Vagina (tissue), 2 donors: ENCODE data around the gene GMNN. TPM values are rescaled to one million over a fixed set of nuclear protein-coding genes. Genes with fewer than 3 reads are reported as not detected.

ENCODE experiments used
- DNase-seq, 2 donors: peaks; one replicate each; pipeline ENCODE4 v3.0.0-alpha.2; 2017; ENCODE audit errors: extremely low spot score in 2 of 2
- H3K27ac ChIP-seq: fragments of 200-600 bp; sonication (generic); one replicate; pipeline ENCODE4 v1.5.1; 2019
- H3K27me3 ChIP-seq: fragments of 200-600 bp; sonication (generic); one replicate; pipeline ENCODE4 v1.5.1; 2019
- H3K36me3 ChIP-seq, 2 donors: fragments of 200-600 bp; sonication (generic); one replicate each; pipeline ENCODE4 v1.5.1; 2017 to 2019
- H3K4me1 ChIP-seq: fragments of 200-600 bp; sonication (generic); one replicate; pipeline ENCODE4 v1.5.1; 2019
- H3K4me3 ChIP-seq, 2 donors: fragments of 200-600 bp; sonication (generic); 1 replicate in 1 of 2; 2 replicates in 1 of 2; pipeline ENCODE4 v1.5.1; 2016 to 2019
- H3K9me3 ChIP-seq: fragments of 200-600 bp; sonication (generic); one replicate; pipeline ENCODE4 v1.5.1; 2019
- POLR2A ChIP-seq, 2 donors: fragments of 450-650 bp; IDR thresholded peaks; one replicate each; pipeline ENCODE4 v1.6.1; 2017; ENCODE audit warnings: antibody characterized with exemption in 2 of 2, mild to moderate bottlenecking in 2 of 2, moderate library complexity in 2 of 2
- POLR2AphosphoS5 ChIP-seq, 2 donors: sonication (generic); formaldehyde crosslinking; IDR thresholded peaks; one replicate each; pipeline ENCODE4 v1.9.0; 2017; ENCODE audit warnings: antibody characterized with exemption in 2 of 2, mild to moderate bottlenecking in 2 of 2, low read depth in 1 of 2; ENCODE audit not compliant: insufficient read depth in 1 of 2
- intact Hi-C: fragments of 100-400 bp; cut with DNase I; formaldehyde crosslinking; loops from one replicate; pipeline ENCODE4 v1.15.1; 2023
- total RNA-seq: library from RNA; depleted of rRNA; stranded (reverse); fragments of >200 nt; gene quantifications from one replicate; pipeline ENCODE4 v1.2.3, GENCODE V29; 2016
- TF ChIP-seq, protein P1 (sequence below), 3 experiments: fragments of 450-650 bp in 2 of 3; fragments of 200-600 bp in 1 of 3; sonication (generic) in 1 of 3; IDR thresholded peaks; one replicate each; pipeline ENCODE4 v1.5.1; 2017 to 2019; ENCODE audit warnings: antibody characterized with exemption in 3 of 3, mild to moderate bottlenecking in 2 of 3, moderate library complexity in 2 of 3

GMNN gene
- total RNA-seq, 1 donor from 2014 or later = 13.5 TPM

GRCh38 chr6:24823185-24823584 lies 48.4 kb downstream of the GMNN start:
- no peak for TF ChIP-seq POLR2A (IDR thresholded peaks at IDR 0.05)
- TF ChIP-seq, protein P1, sequence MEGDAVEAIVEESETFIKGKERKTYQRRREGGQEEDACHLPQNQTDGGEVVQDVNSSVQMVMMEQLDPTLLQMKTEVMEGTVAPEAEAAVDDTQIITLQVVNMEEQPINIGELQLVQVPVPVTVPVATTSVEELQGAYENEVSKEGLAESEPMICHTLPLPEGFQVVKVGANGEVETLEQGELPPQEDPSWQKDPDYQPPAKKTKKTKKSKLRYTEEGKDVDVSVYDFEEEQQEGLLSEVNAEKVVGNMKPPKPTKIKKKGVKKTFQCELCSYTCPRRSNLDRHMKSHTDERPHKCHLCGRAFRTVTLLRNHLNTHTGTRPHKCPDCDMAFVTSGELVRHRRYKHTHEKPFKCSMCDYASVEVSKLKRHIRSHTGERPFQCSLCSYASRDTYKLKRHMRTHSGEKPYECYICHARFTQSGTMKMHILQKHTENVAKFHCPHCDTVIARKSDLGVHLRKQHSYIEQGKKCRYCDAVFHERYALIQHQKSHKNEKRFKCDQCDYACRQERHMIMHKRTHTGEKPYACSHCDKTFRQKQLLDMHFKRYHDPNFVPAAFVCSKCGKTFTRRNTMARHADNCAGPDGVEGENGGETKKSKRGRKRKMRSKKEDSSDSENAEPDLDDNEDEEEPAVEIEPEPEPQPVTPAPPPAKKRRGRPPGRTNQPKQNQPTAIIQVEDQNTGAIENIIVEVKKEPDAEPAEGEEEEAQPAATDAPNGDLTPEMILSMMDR (IDR thresholded peaks at IDR 0.05) = no peak
- no peaks in the 10 kb centered on the region for H3K4me1 ChIP-seq
- DNase-seq = no peak
- intact Hi-C loops = no loop called here
- H3K9me3 ChIP-seq = no peaks in the 10 kb centered on the region
- no peak overlapping the region for H3K4me3 ChIP-seq
- H3K27me3 ChIP-seq = no peaks in the 10 kb centered on the region
- H3K27ac ChIP-seq = no peak overlapping the region
- peaks cover 0 to 18% of the 10 kb centered on the region in 2 donors for H3K36me3 ChIP-seq

GRCh38 chr6:24824142-24824938 lies 49.6 kb downstream of the GMNN start:
- no peak for DNase-seq
- Histone ChIP-seq H3K27me3 (no peaks in the 10 kb centered on the region), H3K27ac (no peak overlapping the region), H3K4me1 (no peaks in the 10 kb centered on the region), H3K9me3 (no peaks in the 10 kb centered on the region), H3K4me3 (no peak overlapping the region), H3K36me3 (peaks cover 0 to 22% of the 10 kb centered on the region in 2 donors)
- no peak for TF ChIP-seq POLR2A (IDR thresholded peaks at IDR 0.05)
- TF ChIP-seq, protein P1 (IDR thresholded peaks at IDR 0.05) = no peak
- intact Hi-C loops = no loop called here

- Histone ChIP-seq H3K4me3 (no peak overlapping the region), H3K27ac (no peak overlapping the region), H3K4me1 (no peaks in the 10 kb centered on the region), H3K9me3 (no peaks in the 10 kb centered on the region), H3K27me3 (no peaks in the 10 kb centered on the region), H3K36me3 (peaks cover 0 to 25% of the 10 kb centered on the region in 2 donors)
- intact Hi-C loops = no loop called here
- TF ChIP-seq POLR2AphosphoS5 (IDR thresholded peaks at IDR 0.05; ENCODE audit: insufficient read depth in 1 of 2, low read depth in 1 of 2) (no peak), POLR2A (IDR thresholded peaks at IDR 0.05) (no peak)
- TF ChIP-seq, protein P1 (IDR thresholded peaks at IDR 0.05) = no peak
- no peak for DNase-seq
Observed at GRCh38 chr6:24825130-24825630, 50.4 kb downstream of the GMNN start.

GRCh38 chr6:24827162-24827561 lies 52.4 kb downstream of the GMNN start:
- intact Hi-C loops = no loop called here
- TF ChIP-seq, protein P1 (IDR thresholded peaks at IDR 0.05) = no peak
- TF ChIP-seq POLR2A (IDR thresholded peaks at IDR 0.05) (no peak), POLR2AphosphoS5 (IDR thresholded peaks at IDR 0.05; ENCODE audit: insufficient read depth in 1 of 2, low read depth in 1 of 2) (no peak)
- H3K9me3 ChIP-seq = no peaks in the 10 kb centered on the region
- DNase-seq = no peak
- peaks cover 0 to 25% of the 10 kb centered on the region in 2 donors for H3K36me3 ChIP-seq
- H3K4me1 ChIP-seq = peaks cover 12% of the 10 kb centered on the region
- H3K27me3 ChIP-seq = no peaks in the 10 kb centered on the region
- no peak overlapping the region for H3K4me3 ChIP-seq
- H3K27ac ChIP-seq = no peak overlapping the region

DNA sequence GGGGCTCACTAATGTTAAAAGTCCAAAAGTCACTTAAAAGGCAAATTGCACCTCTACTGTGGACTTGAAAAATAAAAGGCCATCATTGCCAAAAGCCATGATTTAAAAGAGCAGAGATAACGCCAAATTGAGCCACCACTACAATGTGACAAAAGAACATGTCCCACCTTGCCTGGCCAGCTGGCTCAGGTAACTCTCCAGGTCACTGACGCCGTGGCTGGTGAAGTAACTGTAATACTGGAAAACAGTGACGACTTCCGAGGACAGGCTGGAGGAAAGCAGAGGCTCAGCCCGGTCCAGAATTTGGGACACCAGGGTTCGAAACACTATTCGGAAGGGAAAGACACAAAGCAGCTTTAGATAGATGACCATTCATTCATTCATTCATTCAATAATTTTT lies 53.2 kb downstream of the GMNN start:
- H3K27me3 ChIP-seq = no peaks in the 10 kb centered on the region
- no peak overlapping the region for H3K4me3 ChIP-seq
- H3K4me1 ChIP-seq = peaks cover 20% of the 10 kb centered on the region
- H3K9me3 ChIP-seq = no peaks in the 10 kb centered on the region
- intact Hi-C loops = no loop called here
- no peak overlapping the region for H3K27ac ChIP-seq
- peaks cover 0 to 25% of the 10 kb centered on the region in 2 donors for H3K36me3 ChIP-seq
- DNase-seq = no peak
- TF ChIP-seq, protein P1 (IDR thresholded peaks at IDR 0.05) = no peak
- TF ChIP-seq POLR2A (IDR thresholded peaks at IDR 0.05) (no peak), POLR2AphosphoS5 (IDR thresholded peaks at IDR 0.05; ENCODE audit: insufficient read depth in 1 of 2, low read depth in 1 of 2) (no peak)
